HEK293 (cell line): ENCODE data around the gene STEAP3.

Experiments used
- CTCF ChIA-PET: fragments of 350-600 bp; formaldehyde crosslinking; extraction: SDS; loops from one replicate; lab custom pipeline; 2021; ENCODE audit warnings: antibody characterized with exemption; lab: Yijun Ruan, JAX
- POLR2A ChIA-PET: fragments of 300-600 bp; formaldehyde crosslinking; extraction: SDS; loops from one replicate; lab custom pipeline; 2020; ENCODE audit warnings: antibody characterized with exemption, inconsistent platforms; lab: Yijun Ruan, JAX
- H3K27ac ChIP-seq: fragments of 200-500 bp; sonication (Bioruptor generic); 2 replicates; pipeline ENCODE4 v1.5.1; 2014; ENCODE audit warnings: low read depth, low read length, control low read depth, inconsistent platforms; ENCODE audit errors: extremely low read depth
- H3K36me3 ChIP-seq, 2 experiments: fragments of 200-500 bp in 1 of 2; sonication (Bioruptor generic) in 1 of 2; 1 replicate in 1 of 2; 2 replicates in 1 of 2; pipeline ENCODE4 v1.5.1; 2014 to 2017; ENCODE audit warnings: inconsistent platforms in 2 of 2, low read length in 2 of 2; ENCODE audit not compliant: control insufficient read depth in 2 of 2, insufficient read depth in 1 of 2
- H3K4me1 ChIP-seq: fragments of 200-500 bp; sonication (Bioruptor generic); 2 replicates; pipeline ENCODE4 v1.5.1; 2014; ENCODE audit warnings: mild to moderate bottlenecking, low read length, inconsistent platforms; ENCODE audit not compliant: control insufficient read depth, insufficient read depth
- H3K4me3 ChIP-seq: 2 replicates; pipeline ENCODE4 v1.5.1; 2011; ENCODE audit warnings: low read depth, mild to moderate bottlenecking, control low read depth, low read length, moderate library complexity
- H3K9me3 ChIP-seq: fragments of 200-500 bp; sonication (Bioruptor generic); 2 replicates; pipeline ENCODE4 v1.5.1; 2014; ENCODE audit warnings: low read depth, low read length, inconsistent platforms; ENCODE audit not compliant: control insufficient read depth, insufficient read depth
- RBAK ChIP-seq: fragments of 450-650 bp; formaldehyde crosslinking; IDR thresholded peaks from 2 replicates; pipeline ENCODE4 v1.5.1; 2016; ENCODE audit warnings: missing biosample characterization, missing genetic modification characterization
- SCRT2 ChIP-seq: fragments of 450-650 bp; formaldehyde crosslinking; IDR thresholded peaks from 2 replicates; pipeline ENCODE4 v1.5.1; 2016; ENCODE audit warnings: missing biosample characterization, missing genetic modification characterization
- YY2 ChIP-seq: fragments of 450-650 bp; formaldehyde crosslinking; IDR thresholded peaks from 2 replicates; pipeline ENCODE4 v1.5.1; 2016; ENCODE audit warnings: missing biosample characterization, missing genetic modification characterization
- ZBTB8A ChIP-seq: fragments of 450-650 bp; formaldehyde crosslinking; IDR thresholded peaks from 2 replicates; pipeline ENCODE4 v1.5.1; 2016; ENCODE audit warnings: missing biosample characterization, missing genetic modification characterization
- ZFP69B ChIP-seq: fragments of 450-650 bp; formaldehyde crosslinking; IDR thresholded peaks from 2 replicates; pipeline ENCODE4 v1.5.1; 2016; ENCODE audit warnings: missing biosample characterization, missing genetic modification characterization
- ZIC2 ChIP-seq: fragments of 450-650 bp; formaldehyde crosslinking; IDR thresholded peaks from 2 replicates; pipeline ENCODE4 v1.5.1; 2016; ENCODE audit warnings: missing biosample characterization, missing genetic modification characterization
- ZNF132 ChIP-seq: fragments of 450-650 bp; formaldehyde crosslinking; IDR thresholded peaks from 2 replicates; pipeline ENCODE4 v1.5.1; 2017; ENCODE audit warnings: missing biosample characterization, missing genetic modification characterization, borderline replicate concordance
- ZNF23 ChIP-seq: fragments of 450-650 bp; formaldehyde crosslinking; IDR thresholded peaks from 2 replicates; pipeline ENCODE4 v1.5.1; 2016; ENCODE audit warnings: missing biosample characterization, missing genetic modification characterization, borderline replicate concordance
- ZNF311 ChIP-seq: fragments of 450-650 bp; formaldehyde crosslinking; IDR thresholded peaks from 2 replicates; pipeline ENCODE4 v1.5.1; 2017; ENCODE audit warnings: missing biosample characterization, missing genetic modification characterization, borderline replicate concordance
- ZNF571 ChIP-seq: fragments of 450-650 bp; formaldehyde crosslinking; IDR thresholded peaks from 2 replicates; pipeline ENCODE4 v1.5.0; 2017; ENCODE audit warnings: missing biosample characterization, missing genetic modification characterization
- ZNF600 ChIP-seq: fragments of 450-650 bp; formaldehyde crosslinking; IDR thresholded peaks from 2 replicates; pipeline ENCODE4 v1.5.1; 2016; ENCODE audit warnings: missing biosample characterization, missing genetic modification characterization
- ZNF664 ChIP-seq: fragments of 450-650 bp; formaldehyde crosslinking; IDR thresholded peaks from 2 replicates; pipeline ENCODE4 v1.5.1; 2016; ENCODE audit warnings: missing biosample characterization, missing genetic modification characterization
- ZNF792 ChIP-seq: fragments of 450-650 bp; formaldehyde crosslinking; IDR thresholded peaks from 2 replicates; pipeline ENCODE4 v1.5.1; 2016; ENCODE audit warnings: missing biosample characterization, missing genetic modification characterization
- TF ChIP-seq, protein P1 (sequence below): fragments of 450-650 bp; formaldehyde crosslinking; IDR thresholded peaks from 2 replicates; pipeline ENCODE4 v1.5.1; 2017; ENCODE audit warnings: missing biosample characterization, missing genetic modification characterization
- TF ChIP-seq, protein P2 (sequence below): fragments of 450-650 bp; formaldehyde crosslinking; IDR thresholded peaks from 2 replicates; pipeline ENCODE4 v1.5.1; 2017; ENCODE audit warnings: missing biosample characterization, missing genetic modification characterization
- TF ChIP-seq, protein P3 (sequence below): fragments of 450-650 bp; formaldehyde crosslinking; IDR thresholded peaks from 2 replicates; pipeline ENCODE4 v1.5.1; 2016; ENCODE audit warnings: missing biosample characterization, missing genetic modification characterization
- TF ChIP-seq, protein P4 (sequence below): fragments of 450-650 bp; formaldehyde crosslinking; IDR thresholded peaks from 2 replicates; pipeline ENCODE4 v1.5.1; 2016; ENCODE audit warnings: missing biosample characterization, missing genetic modification characterization
- TF ChIP-seq, protein P5 (sequence below): fragments of 450-650 bp; formaldehyde crosslinking; IDR thresholded peaks from 2 replicates; pipeline ENCODE4 v1.5.1; 2016; ENCODE audit warnings: missing biosample characterization, missing genetic modification characterization, borderline replicate concordance

The STEAP3 gene

DNA sequence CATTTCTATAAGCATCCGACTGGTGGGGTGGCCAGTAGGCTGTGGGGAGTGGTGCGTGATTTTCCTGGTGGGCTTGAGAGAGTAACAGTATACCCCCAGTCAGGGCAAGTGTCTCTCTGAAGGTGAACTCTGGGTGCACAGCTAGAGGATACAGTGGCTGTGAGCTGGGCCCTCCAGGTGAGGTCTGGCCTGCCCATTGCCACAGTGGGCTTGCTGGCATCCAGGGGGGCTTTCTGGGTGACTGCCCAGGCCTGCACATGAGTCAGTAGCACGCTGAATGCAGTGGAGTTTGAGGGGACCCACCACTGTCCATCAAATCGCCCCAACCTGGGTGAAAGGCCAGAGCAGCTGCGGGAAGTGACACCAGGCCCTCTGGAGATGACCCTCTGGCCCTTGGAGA lies 4.5 kb downstream of the STEAP3 start:
- H3K36me3 ChIP-seq = peaks cover 0 to 7% of the 10 kb centered on the region in 2 experiments; a peak in 1 of 3 replicates
- no peak overlapping the region for H3K4me3 ChIP-seq
- ChIA-PET CTCF (interaction anchor here (0.6 to 3.4 kb wide), 2 partner anchors 37 to 48 kb away, joined by 3 to 18 read pairs; no protein-coding TSS in a partner anchor), POLR2A (no interaction called here)
- TF ChIP-seq ZNF132 (tag by site-specific recombination) = no peak
- TF ChIP-seq RBAK (tag by site-specific recombination) = no peak
- TF ChIP-seq ZBTB8A (tag by site-specific recombination) = no peak
- no peak for TF ChIP-seq ZFP69B (tag by site-specific recombination)
- TF ChIP-seq YY2 (tag by site-specific recombination) = no peak
- TF ChIP-seq, protein P1, sequence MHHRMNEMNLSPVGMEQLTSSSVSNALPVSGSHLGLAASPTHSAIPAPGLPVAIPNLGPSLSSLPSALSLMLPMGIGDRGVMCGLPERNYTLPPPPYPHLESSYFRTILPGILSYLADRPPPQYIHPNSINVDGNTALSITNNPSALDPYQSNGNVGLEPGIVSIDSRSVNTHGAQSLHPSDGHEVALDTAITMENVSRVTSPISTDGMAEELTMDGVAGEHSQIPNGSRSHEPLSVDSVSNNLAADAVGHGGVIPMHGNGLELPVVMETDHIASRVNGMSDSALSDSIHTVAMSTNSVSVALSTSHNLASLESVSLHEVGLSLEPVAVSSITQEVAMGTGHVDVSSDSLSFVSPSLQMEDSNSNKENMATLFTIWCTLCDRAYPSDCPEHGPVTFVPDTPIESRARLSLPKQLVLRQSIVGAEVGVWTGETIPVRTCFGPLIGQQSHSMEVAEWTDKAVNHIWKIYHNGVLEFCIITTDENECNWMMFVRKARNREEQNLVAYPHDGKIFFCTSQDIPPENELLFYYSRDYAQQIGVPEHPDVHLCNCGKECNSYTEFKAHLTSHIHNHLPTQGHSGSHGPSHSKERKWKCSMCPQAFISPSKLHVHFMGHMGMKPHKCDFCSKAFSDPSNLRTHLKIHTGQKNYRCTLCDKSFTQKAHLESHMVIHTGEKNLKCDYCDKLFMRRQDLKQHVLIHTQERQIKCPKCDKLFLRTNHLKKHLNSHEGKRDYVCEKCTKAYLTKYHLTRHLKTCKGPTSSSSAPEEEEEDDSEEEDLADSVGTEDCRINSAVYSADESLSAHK (tag by site-specific recombination) = no peak
- TF ChIP-seq ZNF311 = no peak
- TF ChIP-seq SCRT2 = no peak
- TF ChIP-seq, protein P2, sequence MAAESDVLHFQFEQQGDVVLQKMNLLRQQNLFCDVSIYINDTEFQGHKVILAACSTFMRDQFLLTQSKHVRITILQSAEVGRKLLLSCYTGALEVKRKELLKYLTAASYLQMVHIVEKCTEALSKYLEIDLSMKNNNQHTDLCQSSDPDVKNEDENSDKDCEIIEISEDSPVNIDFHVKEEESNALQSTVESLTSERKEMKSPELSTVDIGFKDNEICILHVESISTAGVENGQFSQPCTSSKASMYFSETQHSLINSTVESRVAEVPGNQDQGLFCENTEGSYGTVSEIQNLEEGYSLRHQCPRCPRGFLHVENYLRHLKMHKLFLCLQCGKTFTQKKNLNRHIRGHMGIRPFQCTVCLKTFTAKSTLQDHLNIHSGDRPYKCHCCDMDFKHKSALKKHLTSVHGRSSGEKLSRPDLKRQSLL (tag by site-specific recombination) = no peak
- no peak for TF ChIP-seq ZNF571 (tag by site-specific recombination)
- TF ChIP-seq ZNF600 = no peak
- TF ChIP-seq, protein P3, sequence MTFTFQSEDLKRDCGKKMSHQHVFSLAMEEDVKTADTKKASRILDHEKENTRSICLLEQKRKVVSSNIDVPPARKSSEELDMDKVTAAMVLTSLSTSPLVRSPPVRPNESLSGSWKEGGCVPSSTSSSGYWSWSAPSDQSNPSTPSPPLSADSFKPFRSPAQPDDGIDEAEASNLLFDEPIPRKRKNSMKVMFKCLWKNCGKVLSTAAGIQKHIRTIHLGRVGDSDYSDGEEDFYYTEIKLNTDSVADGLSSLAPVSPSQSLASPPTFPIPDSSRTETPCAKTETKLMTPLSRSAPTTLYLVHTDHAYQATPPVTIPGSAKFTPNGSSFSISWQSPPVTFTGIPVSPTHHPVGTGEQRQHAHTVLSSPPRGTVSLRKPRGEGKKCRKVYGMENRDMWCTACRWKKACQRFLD (tag by site-specific recombination) = no peak
- no peak for TF ChIP-seq ZNF664
- no peak for TF ChIP-seq ZNF792
- TF ChIP-seq, protein P4, sequence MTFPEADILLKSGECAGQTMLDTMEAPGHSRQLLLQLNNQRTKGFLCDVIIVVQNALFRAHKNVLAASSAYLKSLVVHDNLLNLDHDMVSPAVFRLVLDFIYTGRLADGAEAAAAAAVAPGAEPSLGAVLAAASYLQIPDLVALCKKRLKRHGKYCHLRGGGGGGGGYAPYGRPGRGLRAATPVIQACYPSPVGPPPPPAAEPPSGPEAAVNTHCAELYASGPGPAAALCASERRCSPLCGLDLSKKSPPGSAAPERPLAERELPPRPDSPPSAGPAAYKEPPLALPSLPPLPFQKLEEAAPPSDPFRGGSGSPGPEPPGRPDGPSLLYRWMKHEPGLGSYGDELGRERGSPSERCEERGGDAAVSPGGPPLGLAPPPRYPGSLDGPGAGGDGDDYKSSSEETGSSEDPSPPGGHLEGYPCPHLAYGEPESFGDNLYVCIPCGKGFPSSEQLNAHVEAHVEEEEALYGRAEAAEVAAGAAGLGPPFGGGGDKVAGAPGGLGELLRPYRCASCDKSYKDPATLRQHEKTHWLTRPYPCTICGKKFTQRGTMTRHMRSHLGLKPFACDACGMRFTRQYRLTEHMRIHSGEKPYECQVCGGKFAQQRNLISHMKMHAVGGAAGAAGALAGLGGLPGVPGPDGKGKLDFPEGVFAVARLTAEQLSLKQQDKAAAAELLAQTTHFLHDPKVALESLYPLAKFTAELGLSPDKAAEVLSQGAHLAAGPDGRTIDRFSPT (tag by site-specific recombination) = no peak
- no peaks in the 10 kb centered on the region for H3K9me3 ChIP-seq
- no peak overlapping the region for H3K27ac ChIP-seq
- H3K4me1 ChIP-seq = peaks cover 6% of the 10 kb centered on the region; the same call in 1 of the 2 replicates

DNA sequence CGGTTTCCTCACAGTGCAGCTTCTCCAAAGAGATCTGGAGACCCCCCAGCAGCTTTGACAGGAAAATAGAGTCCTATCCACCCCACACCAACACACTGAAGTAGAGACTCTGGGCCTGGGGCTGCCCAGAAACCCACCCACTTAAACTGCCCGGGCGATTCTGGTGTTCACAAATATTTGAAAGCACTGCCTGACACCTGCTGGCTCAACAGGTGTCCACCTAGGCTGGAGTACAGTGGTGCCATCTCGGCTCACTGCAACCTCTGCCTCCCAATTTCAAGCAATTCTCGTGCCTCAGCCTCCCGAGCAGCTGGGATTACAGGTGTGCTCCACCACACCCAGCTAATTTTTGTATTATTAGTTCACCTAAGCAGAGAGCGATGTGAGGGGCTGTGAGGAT lies 5.3 kb downstream of the STEAP3 start:
- H3K36me3 ChIP-seq = peaks cover 0 to 7% of the 10 kb centered on the region in 2 experiments; a peak in 1 of 3 replicates
- POLR2A ChIA-PET = no interaction called here
- H3K9me3 ChIP-seq = no peaks in the 10 kb centered on the region
- CTCF ChIA-PET = interaction anchor here (0.5 to 0.6 kb wide), 3 partner anchors 10 to 48 kb away, joined by 3 to 6 read pairs (median 4); no protein-coding TSS in a partner anchor
- H3K27ac ChIP-seq = no peak overlapping the region
- TF ChIP-seq ZIC2 (tag by site-specific recombination) (no peak), ZNF23 (tag by site-specific recombination) (no peak), SCRT2 (peak; percentile 66)
- TF ChIP-seq, protein P5, sequence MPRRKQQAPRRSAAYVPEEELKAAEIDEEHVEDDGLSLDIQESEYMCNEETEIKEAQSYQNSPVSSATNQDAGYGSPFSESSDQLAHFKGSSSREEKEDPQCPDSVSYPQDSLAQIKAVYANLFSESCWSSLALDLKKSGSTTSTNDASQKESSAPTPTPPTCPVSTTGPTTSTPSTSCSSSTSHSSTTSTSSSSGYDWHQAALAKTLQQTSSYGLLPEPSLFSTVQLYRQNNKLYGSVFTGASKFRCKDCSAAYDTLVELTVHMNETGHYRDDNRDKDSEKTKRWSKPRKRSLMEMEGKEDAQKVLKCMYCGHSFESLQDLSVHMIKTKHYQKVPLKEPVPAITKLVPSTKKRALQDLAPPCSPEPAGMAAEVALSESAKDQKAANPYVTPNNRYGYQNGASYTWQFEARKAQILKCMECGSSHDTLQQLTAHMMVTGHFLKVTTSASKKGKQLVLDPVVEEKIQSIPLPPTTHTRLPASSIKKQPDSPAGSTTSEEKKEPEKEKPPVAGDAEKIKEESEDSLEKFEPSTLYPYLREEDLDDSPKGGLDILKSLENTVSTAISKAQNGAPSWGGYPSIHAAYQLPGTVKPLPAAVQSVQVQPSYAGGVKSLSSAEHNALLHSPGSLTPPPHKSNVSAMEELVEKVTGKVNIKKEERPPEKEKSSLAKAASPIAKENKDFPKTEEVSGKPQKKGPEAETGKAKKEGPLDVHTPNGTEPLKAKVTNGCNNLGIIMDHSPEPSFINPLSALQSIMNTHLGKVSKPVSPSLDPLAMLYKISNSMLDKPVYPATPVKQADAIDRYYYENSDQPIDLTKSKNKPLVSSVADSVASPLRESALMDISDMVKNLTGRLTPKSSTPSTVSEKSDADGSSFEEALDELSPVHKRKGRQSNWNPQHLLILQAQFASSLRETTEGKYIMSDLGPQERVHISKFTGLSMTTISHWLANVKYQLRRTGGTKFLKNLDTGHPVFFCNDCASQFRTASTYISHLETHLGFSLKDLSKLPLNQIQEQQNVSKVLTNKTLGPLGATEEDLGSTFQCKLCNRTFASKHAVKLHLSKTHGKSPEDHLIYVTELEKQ (tag by site-specific recombination) = no peak
- H3K4me1 ChIP-seq = peaks cover 6% of the 10 kb centered on the region; the same call in 1 of the 2 replicates
- no peak overlapping the region for H3K4me3 ChIP-seq
